Endodermal cell (in vitro differentiated cells): ENCODE results near the gene ARHGAP31. TPM values are rescaled to one million over a fixed set of nuclear protein-coding genes. Genes with fewer than 3 reads are reported as not detected.
A peak's percentile ranks its signal among the peaks of the same experiment; 100 is the strongest.

Experiments used
- DNase-seq: peaks from one replicate; pipeline ENCODE4 v3.0.0-alpha.2; 2017
- H3K27ac ChIP-seq: 2 replicates; pipeline ENCODE4 v1.5.1; 2013; ENCODE audit warnings: mild to moderate bottlenecking, low read depth, low read length, moderate library complexity
- H3K27me3 ChIP-seq: 2 replicates; pipeline ENCODE4 v1.6.1; 2013; ENCODE audit warnings: mild to moderate bottlenecking, low read length, moderate library complexity; ENCODE audit not compliant: insufficient read depth, control insufficient read depth, poor library complexity, severe bottlenecking
- H3K36me3 ChIP-seq: 2 replicates; pipeline ENCODE4 v1.7.0; 2013; ENCODE audit warnings: mild to moderate bottlenecking, low read length, moderate library complexity; ENCODE audit not compliant: control insufficient read depth, insufficient read depth
- H3K4me1 ChIP-seq: one replicate; pipeline ENCODE4 v1.7.0; 2013; ENCODE audit warnings: low read length; ENCODE audit not compliant: control insufficient read depth, insufficient read depth
- H3K4me3 ChIP-seq: 2 replicates; pipeline ENCODE4 v1.5.1; 2013; ENCODE audit warnings: mild to moderate bottlenecking, low read length, moderate library complexity
- H3K9ac ChIP-seq: 2 replicates; pipeline ENCODE4 v1.6.1; 2013; ENCODE audit warnings: mild to moderate bottlenecking, low read length, moderate library complexity; ENCODE audit not compliant: poor library complexity, severe bottlenecking; ENCODE audit errors: extremely low read depth
- H3K9me3 ChIP-seq: 2 replicates; pipeline ENCODE4 v1.6.1; 2013; ENCODE audit warnings: mild to moderate bottlenecking, low read length, moderate library complexity; ENCODE audit not compliant: control insufficient read depth
- H3K27ac Mint-ChIP-seq: 2 replicates; pipeline ENCODE4 v1.8.0; 2020; ENCODE audit warnings: mixed read lengths
- H3K27me3 Mint-ChIP-seq: 2 replicates; pipeline ENCODE4 v1.8.0; 2021; ENCODE audit warnings: mild to moderate bottlenecking, mixed read lengths; ENCODE audit not compliant: insufficient read depth
- H3K36me3 Mint-ChIP-seq: 2 replicates; pipeline ENCODE4 v1.8.0; 2020; ENCODE audit warnings: low read depth, mixed read lengths
- H3K4me1 Mint-ChIP-seq: 2 replicates; pipeline ENCODE4 v1.8.0; 2020; ENCODE audit warnings: mixed read lengths
- H3K4me3 Mint-ChIP-seq: 2 replicates; pipeline ENCODE4 v1.8.0; 2020; ENCODE audit warnings: mild to moderate bottlenecking, moderate library complexity, mixed read lengths
- H3K9me3 Mint-ChIP-seq: 2 replicates; pipeline ENCODE4 v1.8.0; 2020; ENCODE audit warnings: mild to moderate bottlenecking, mixed read lengths
- CTCF ChIP-seq: fragments of 200-600 bp; sonication (generic); conservative IDR thresholded peaks from 2 replicates; pipeline ENCODE4 v1.5.0; 2021; ENCODE audit warnings: antibody characterized with exemption, mild to moderate bottlenecking
- WGBS, 2 experiments: methylation state at CpG; one replicate each; pipeline versions ENCODE4 v1.1.5 to v1.1.7; 2013; ENCODE audit warnings: missing lambda C conversion rate in 2 of 2, mixed read lengths in 1 of 2; ENCODE audit not compliant: insufficient coverage in 1 of 2, insufficient read length in 1 of 2; 5-methylcytosine and 5-hydroxymethylcytosine counted together
- total RNA-seq, 2 donors: library from RNA; stranded (reverse); fragmentation: NEBNext Ultra II Directional in 1 of 2; extraction: Animal tissue kit (Norgen Biotek cat#: 25700) in 1 of 2; gene quantifications; 2 replicates in 1 of 2; 3 replicates in 1 of 2; pipeline ENCODE4 v1.2.1, GENCODE V29; 2021

ARHGAP31 gene
- total RNA-seq, 2 donors from 2014 or later, result 2.2 to 2.3 TPM

DNA sequence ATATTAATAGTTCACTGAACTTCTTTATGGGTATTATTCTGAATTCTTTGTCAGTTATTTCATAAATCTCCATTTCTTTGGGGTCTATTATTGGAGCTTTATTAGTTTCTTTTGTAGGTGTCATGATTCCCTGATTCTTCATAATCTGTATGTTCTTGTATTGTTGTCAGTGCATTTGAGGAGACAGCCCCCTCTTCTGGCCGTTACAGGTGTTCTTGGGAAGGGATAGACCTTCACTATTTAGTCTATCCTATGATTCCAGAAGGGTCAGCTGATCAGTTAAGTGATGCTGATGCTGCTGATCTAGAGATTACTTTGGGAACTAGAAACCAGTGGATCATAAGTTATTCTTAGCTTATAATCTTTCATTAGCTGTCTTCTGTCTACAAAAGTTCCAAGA, 134.4 kb downstream of the ARHGAP31 start:
- no peaks in the 10 kb centered on the region for H3K4me1 Mint-ChIP-seq
- no peaks in the 10 kb centered on the region for H3K27me3 Mint-ChIP-seq
- peaks cover 90% of the 10 kb centered on the region for H3K9me3 ChIP-seq
- H3K27me3 ChIP-seq, result no peaks in the 10 kb centered on the region
- no peak overlapping the region for H3K27ac ChIP-seq
- H3K27ac Mint-ChIP-seq, result no peak overlapping the region
- 90% methylated on average over 1 of the region's 1 CpG; no CpG with 5 or more reads in 1 of the 2 experiments for WGBS, 2 experiments
- peak; percentile 78 for DNase-seq
- peaks cover 62% of the 10 kb centered on the region for H3K36me3 Mint-ChIP-seq
- H3K4me1 ChIP-seq, result no peaks in the 10 kb centered on the region
- peak overlapping the region; percentile 68 for H3K4me3 ChIP-seq
- H3K36me3 ChIP-seq, result peaks cover 65% of the 10 kb centered on the region
- H3K4me3 Mint-ChIP-seq, result no peak overlapping the region
- TF ChIP-seq CTCF, result peak; percentile 72
- H3K9me3 Mint-ChIP-seq, result peaks cover 69% of the 10 kb centered on the region
- no peak overlapping the region for H3K9ac ChIP-seq

DNA sequence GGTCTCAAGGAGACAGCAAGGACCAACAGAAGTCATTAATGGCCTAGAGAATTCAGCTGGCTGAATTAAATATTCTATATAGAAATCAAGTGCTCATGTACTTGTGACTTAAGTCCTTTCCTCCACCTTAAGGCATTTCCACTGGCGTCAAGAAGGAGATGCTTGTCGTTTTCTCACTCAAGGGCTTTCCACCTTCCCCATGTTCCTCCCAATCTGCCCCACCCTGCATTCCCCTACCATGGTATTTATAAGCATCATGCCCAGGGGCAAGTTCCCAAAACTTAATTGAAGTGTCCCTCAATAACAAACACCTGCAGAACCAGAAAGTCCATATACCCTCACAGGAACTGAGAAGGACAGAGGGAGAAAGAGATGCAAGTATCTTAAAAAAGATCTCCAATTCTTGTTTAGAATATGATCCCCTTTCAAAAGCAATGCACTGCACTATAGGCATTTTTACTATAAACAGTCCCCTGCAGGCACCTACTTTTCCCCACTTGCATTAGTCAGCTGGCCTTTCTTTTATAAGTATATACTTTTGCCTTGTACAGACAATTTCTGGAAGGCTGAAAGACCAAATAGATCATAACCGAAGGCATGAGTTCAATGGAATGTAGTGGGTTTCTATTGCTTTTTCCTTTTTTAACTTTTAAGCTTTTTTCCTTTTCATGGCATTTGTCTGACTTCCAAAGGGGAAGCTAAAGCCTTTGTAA, 139.6 kb downstream of the ARHGAP31 start:
- DNase-seq, result no peak
- H3K27ac ChIP-seq, result no peak overlapping the region
- H3K9ac ChIP-seq, result no peak overlapping the region
- peaks cover 39% of the 10 kb centered on the region for H3K9me3 ChIP-seq
- Mint-ChIP-seq H3K36me3 (peaks cover 87% of the 10 kb centered on the region), H3K9me3 (peaks cover 21% of the 10 kb centered on the region), H3K4me1 (no peaks in the 10 kb centered on the region), H3K27me3 (no peaks in the 10 kb centered on the region), H3K4me3 (no peak overlapping the region), H3K27ac (no peak overlapping the region)
- WGBS, 2 experiments, result 80 to 97% methylated on average over 1 to 3 of the region's 3 CpGs
- H3K27me3 ChIP-seq, result no peaks in the 10 kb centered on the region
- no peaks in the 10 kb centered on the region for H3K4me1 ChIP-seq
- H3K4me3 ChIP-seq, result no peak overlapping the region
- no peak for TF ChIP-seq CTCF
- peaks cover 99% of the 10 kb centered on the region for H3K36me3 ChIP-seq

GRCh38 chr3:119434703-119435102, 140.5 kb downstream of the ARHGAP31 start:
- TF ChIP-seq CTCF, result peak; percentile 36
- no peak overlapping the region for H3K4me3 ChIP-seq
- no peak overlapping the region for H3K27ac ChIP-seq
- Mint-ChIP-seq H3K27ac (no peak overlapping the region), H3K9me3 (peaks cover 13% of the 10 kb centered on the region), H3K4me1 (no peaks in the 10 kb centered on the region), H3K36me3 (peaks cover 80% of the 10 kb centered on the region), H3K27me3 (no peaks in the 10 kb centered on the region), H3K4me3 (no peak overlapping the region)
- peaks cover 92% of the 10 kb centered on the region for H3K36me3 ChIP-seq
- 93 to 97% methylated on average over 3 to 4 of the region's 4 CpGs for WGBS, 2 experiments
- no peaks in the 10 kb centered on the region for H3K4me1 ChIP-seq
- no peak for DNase-seq
- H3K27me3 ChIP-seq, result no peaks in the 10 kb centered on the region
- no peak overlapping the region for H3K9ac ChIP-seq
- H3K9me3 ChIP-seq, result peaks cover 30% of the 10 kb centered on the region
